ENCODE results near the gene MBP.
"Not testable (repeated sequence)": the region's sequence is repeated elsewhere in the genome, so short reads cannot be mapped to it uniquely, and the experiment has no call there.

MBP gene

DNA sequence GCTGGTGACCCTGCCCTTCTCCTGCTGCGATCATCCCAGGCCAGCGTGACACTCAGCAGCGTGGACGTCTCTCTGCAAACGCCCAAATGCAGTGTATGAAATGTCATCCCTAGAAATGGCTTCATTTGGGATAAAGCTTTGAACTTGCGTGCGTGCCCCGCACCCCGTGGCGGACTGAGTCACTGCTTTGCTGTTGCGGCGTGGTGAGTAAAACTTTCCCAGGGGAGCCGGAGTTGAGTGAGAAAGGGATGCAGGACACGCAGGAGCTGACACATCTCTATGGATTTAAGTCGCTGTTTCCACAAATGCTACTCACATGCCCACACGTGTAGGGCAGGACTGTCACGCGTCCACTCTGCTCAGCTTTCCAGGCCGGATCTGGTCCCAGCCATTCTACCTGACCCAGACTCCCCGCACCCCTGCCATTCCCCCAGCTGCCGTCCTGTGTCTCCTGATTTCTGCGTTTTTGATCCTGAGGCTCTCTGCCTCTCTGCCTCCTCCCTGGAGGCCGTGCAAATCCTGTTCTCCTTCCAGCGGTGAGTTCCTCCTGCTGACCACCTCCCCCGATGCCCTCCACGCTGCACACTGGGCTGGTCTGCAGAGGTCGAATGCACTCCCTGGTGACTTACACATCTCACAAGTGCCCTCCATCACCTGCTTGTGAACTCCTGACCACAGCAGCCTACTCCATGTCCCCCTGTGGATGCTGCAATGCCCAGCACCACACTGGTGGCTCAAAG lies 88.9 kb downstream of the MBP start:
- DNase-seq, result no peak

GRCh38 chr18:77042583-77042982 lies 90.0 kb downstream of the MBP start:
- DNase-seq, result no peak

- DNase-seq, result no peak
Measured at GRCh38 chr18:77039196-77040130, 93.1 kb downstream of the MBP start.

GRCh38 chr18:77038182-77038858 lies 94.3 kb downstream of the MBP start:
- no peak for DNase-seq

DNA sequence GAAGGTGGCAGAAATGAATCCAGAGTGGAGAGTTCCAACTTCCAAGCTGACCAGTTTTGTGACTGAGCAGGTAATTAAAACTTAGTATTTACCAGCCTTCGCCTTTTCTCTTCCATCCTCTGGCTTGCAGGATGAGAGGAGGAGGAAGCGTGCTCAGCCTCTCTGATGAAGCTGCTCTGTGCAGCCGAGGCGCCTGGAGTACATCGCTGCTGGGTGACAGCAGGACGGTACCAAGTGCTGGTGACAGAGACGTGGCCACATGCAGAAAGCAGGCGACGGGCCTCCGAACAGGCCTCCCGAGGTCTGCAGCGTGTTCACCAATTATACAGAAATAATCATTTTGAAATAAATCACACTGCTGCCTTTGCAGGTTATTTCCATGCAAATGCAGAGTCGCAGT lies 95.0 kb downstream of the MBP start:
- no peak for DNase-seq

- DNase-seq, result no peak
Measured at GRCh38 chr18:77035380-77036187, 97.0 kb downstream of the MBP start.

DNA sequence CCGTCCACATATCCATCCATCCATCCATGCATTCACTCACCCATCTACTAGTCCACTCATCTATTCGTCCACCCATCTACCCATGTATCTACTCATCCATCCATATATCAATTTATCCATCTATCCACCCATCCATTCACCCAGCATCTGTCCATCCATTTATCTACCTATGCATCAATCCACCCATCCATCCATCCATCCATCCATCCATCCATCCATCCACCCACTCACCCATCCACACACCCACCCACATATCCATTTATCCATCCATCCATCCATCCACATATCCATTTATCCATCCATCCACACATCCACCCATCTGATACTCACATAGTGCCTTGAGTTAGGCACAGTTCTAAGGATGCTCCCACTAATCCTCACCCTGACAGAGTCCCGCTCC lies 99.0 kb downstream of the MBP start:
- DNase-seq, result no peak

DNA sequence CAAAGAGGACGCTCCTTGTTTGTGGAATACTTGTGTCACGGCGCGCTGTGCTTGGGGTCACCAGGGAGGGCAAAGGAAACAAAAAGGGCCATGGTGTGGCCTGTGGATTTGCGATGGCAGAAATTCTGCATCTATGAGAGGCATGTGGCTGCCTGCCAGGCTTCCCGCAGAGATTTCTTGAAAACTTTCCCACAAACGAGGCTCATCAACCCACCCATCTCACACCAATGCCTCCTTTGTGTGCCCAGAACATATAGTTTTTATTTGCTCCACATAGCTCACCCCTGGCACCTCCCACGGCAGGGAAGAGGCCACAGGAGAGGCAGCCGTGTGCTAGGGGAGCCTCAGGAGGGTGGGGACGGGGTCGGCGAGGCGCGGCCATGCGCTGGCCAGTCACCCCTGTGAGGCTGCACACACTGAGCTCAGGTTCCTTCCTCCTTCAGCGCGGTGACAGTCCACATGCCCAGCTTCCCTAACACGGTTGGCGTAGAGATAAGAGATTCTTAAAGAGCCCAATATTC lies 100.3 kb downstream of the MBP start:
- no peak for DNase-seq

DNA sequence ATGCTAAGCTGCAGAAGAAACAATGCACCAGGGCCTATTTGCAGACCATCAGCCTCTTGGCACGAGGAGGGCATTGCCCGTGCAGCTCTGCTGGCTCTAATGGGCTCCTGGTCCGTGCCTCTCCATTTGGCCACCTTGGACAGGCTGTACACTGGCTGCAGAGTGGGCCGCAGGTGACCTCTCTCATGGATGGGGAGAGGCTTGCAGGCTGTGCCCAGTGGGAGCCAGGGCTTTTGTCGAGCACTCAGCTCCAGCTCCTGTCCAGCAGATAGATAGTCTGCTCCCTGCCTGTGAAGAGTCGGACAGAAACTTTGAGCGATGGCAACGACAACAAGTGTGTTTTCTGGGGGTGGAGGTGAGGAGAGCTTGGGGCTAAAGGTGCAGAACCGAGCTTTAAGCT lies 100.9 kb downstream of the MBP start:
- no peak for DNase-seq

- DNase-seq, result no peak
Measured at GRCh38 chr18:77030201-77030600, 102.4 kb downstream of the MBP start.

DNA sequence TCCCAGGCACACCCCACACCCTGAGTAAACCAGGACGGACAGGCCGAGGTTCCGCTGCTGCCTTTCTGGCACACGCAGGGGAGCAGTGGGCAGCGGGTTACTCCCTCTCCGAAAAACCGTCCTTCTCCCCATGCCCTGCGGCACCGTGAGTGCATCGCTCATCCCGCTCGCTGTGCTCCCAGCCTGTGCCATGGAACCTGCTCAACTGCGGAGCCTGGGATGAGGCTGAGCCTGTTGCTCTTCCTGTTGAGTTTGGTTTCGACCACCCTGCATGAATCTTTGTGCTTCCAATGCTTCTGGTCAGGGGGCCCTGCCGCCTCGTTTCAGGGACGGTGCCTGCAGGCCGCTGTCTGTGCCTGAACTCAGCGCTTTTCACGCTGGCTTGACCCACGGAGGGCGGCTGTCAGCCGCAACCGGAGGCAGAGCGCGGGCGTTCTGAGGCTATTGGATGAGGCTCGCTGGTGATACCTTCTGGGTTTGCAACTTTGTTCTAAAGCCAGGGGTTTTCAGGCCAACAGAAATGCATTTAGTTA lies 106.7 kb downstream of the MBP start:
- DNase-seq, result no peak

- no peak for DNase-seq
Measured at GRCh38 chr18:77025123-77025522, 107.5 kb downstream of the MBP start.

GRCh38 chr18:77024476-77024875 lies 108.1 kb downstream of the MBP start:
- DNase-seq, result no peak

DNA sequence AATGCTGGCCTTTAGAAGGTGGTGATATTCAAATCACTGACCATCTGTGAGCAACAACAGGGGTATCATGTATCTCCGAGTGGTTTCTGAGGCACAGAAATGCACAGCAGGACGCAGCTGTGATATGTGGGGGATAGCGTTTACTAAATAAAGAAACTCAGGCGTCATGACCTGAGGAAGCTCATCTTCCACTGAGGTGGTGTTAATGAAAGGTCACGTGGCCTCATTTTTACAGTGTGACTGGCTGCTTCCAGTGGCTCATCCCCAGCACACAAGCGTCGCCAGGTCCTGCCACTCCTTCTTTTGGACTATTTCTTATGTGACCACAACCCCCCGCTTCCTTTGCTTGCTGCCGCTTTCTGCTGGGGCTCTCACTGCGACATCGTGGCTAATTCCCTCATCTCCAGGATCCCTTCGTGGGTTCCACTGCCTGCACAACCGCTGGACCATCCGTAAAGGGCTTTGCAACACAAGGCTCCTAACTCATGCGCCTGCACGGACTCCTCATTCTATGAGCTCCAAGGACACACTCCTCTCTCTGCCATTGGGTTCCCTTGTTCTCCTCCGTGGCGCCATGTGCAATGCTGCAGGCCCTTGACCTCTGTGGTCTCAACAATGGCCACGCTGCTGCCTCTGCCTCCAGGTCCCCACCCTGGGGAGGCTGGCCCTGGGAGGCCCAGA lies 109.3 kb downstream of the MBP start:
- no peak for DNase-seq

GRCh38 chr18:77022556-77022955 lies 110.0 kb downstream of the MBP start:
- DNase-seq, result no peak

DNA sequence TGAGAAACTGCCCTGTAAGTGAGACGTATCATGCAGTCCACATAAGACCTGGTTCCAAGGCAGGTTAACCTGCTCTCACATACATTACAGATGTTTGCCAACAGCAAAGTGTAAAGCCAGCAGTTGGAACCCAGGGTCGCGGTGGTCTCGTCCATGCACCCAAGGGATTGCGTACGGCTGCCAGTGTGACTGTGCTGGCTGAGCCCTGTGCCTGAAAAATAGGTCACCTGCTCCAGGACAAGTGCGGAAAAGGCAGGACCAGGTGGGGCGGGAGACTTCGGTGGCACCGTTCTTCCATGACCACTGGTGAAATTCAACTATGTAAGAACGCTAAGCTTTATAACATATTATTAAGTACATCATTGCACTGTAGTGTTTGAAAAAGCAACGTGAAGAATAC lies 110.5 kb downstream of the MBP start:
- DNase-seq, result no peak

DNA sequence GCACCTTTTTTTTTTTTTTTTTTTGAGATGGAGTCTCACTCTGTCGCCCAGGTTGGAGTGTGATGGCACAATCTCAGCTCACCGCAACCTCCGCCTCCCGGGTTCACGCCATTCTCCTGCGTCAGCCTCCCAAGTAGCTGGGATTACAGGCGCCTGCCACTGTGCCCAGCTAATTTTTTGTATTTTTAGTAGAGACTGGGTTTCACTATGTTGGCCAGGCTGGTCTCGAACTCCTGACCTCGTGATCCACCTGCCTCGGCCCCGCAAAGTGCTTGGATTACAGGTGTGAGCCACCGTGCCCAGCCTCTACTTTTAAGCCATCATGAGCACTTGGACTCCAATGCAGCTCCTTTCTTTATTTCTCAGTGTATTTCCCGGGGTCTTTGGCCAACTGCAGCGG lies 111.1 kb downstream of the MBP start:
- DNase-seq, result not testable (repeated sequence)

GRCh38 chr18:77021075-77021474 lies 111.5 kb downstream of the MBP start:
- DNase-seq, result no peak

DNA sequence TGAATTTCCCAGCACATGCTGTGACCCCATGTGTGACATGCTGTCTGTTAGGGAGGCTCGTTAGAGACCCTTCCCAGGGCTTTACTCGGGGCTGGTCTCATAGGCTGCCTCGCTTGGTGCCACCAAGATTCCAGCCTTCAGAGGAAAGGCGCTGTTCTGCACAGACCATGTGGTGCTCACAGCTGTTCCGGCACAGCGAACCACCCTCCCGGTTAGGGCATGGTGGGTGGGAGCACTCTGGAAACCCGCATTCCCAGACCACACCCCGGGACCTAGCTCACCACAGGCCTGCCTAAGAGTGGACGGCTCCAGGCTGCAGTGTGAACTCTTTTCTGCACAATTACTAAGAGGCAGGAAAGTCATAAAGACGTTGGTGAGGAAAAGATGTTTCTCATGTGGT lies 112.0 kb downstream of the MBP start:
- no peak for DNase-seq

- DNase-seq, result no peak
Measured at GRCh38 chr18:77019641-77020040, 112.9 kb downstream of the MBP start.

DNA sequence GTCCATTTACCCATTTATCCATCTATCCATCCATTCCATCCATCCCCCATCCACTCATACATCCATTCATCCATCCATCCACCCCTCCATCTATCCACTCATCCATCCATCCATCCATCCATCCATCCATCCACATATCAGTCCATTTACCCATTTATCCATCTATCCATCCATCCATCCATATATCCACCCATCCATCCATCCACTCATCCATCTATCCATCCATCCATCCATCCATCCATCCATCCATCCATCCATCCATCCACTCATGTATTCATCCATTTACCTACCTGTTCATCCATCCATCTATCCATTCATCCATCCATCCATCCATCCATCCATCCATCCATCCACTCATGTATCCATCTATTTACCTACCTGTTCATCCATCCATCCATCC lies 113.9 kb downstream of the MBP start:
- DNase-seq, result not testable (repeated sequence)

- DNase-seq, result no peak
Measured at GRCh38 chr18:77017355-77017754, 115.2 kb downstream of the MBP start.

All from activated T-cell treated with anti-CD3 and anti-CD28 coated beads, Interleukin-2, amount 50 U/mL, for 1 hour (primary cell).